HG03103 (cell line): ENCODE measurements around the gene ASPG.

Source experiments
- ATAC-seq: cut with Tn5 transposase; IDR thresholded peaks from one replicate; pipeline ENCODE4 v1.9.1; 2021; ENCODE audit warnings: low read depth; ENCODE audit not compliant: unreplicated experiment

ASPG gene

DNA sequence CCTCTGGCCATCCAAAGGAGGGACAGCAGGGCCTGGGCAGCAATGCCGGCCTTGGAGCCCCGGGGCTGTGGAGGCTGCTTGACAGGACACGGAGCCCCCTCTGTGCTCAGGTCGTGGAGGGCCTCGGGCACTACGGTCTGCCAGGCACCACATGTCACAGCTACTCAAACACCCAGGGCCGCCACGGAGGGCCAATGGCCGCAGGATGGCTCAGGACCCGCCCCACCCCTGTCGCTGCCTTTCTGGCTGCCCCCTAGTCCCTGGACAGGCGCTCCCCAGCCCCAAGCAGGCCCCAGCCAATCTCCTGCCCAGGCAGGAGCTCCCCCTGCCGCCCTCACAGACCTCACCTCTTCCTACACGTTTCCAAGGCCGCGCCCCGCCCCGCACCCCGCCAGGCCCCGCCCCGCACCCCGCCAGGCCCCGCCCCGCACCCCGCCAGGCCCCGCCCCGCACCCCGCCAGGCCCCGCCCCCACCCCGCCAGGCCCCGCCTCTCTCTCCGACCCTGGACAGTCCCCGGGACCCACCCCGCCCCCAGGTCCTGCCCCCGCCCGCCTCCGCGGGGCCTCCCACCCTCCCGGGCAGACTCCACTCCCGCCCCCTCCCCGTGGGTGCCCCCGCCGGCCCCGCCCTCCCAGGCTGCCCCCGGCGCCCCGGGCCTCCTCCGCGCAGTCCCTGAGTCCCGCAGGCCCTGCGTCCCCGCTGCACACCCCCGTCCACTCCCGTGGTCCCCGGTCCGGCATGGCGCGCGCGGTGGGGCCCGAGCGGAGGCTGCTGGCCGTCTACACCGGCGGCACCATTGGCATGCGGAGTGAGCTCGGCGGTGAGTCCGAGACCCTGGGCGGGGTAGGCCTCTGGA, at the start of gene ASPG:
ASPG (plus strand) TSS at position 669 of the 857 bp plus-strand sequence; CDS start at position 740, 71 bp downstream.
- ATAC-seq, result no peak

DNA sequence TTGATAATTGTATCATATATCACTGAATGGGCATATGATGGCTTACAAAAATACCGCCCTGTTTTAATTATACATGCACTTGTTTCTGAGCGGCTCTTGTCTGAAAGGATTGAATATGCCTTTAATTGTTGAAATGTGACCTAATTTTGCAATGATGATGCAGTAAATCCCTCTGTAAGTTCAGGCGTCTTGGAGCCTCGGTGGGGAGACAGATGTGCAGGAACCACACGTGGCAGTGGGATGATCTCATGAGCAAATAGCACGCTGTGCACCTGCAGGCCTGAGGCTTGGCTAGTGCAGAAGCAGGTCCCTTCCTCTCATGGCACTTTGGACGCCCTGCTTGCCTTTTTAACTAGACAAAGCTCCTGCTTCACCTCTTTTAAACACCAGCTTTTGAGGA, 49.3 kb upstream of the ASPG start:
- ATAC-seq, result no peak

DNA sequence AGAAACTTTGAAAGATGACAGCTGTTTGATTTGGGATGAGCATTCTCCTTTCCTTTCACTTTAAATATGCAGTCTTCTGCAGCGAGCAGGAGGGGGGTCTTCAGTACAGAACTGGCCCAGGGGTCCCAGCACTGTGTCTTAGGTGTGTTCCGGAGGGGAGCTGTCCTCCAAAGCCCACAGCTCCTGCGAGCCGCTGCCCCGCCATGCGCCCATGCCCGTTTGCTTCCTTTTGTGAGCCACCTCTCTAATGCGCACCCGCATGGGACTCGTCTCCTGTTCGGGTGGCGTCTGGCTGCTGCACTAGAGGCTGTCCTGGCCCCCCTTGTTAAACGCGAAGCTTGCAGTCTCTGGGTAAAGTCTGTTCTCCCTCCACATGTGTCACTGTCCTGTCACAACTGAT, 48.4 kb upstream of the ASPG start:
- no peak for ATAC-seq

DNA sequence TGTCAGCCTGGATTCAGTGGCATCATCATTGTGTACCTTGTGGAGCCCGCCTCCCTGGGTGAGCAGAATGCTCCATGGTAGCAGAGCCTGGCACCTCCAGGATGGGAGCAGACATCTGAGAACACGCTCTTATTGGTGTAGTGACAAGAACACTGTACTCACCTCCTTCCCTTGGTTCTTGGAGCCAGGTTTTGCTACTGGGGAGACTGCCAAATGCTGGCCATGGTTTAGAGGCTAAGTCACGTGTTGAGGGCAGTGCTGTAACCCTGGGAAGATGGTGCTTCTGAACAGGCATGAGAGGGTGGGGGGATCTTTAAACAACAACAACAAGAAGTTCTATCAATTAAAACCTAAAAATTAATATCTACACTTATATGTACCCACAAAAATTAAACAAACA, 47.6 kb upstream of the ASPG start:
- ATAC-seq, result no peak

DNA sequence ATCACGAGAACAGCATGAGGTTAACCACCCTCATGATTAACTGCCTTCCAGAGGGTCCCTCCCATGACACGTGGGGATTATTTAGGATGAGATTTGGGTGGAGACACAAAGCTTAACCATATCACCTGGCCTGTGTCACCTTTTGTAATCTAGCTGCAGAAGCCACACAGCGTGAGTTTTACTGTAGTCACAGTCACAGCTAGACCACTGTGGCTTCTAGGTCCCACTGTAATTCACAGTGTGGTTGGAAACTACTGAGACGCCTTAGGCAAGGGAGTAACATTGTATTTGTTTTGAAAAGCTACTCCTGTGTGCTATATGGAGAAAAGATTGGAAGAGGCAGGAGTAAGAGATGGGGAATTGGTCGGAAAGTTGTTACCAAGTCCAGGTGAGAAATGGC, 46.3 kb upstream of the ASPG start:
- ATAC-seq, result no peak

DNA sequence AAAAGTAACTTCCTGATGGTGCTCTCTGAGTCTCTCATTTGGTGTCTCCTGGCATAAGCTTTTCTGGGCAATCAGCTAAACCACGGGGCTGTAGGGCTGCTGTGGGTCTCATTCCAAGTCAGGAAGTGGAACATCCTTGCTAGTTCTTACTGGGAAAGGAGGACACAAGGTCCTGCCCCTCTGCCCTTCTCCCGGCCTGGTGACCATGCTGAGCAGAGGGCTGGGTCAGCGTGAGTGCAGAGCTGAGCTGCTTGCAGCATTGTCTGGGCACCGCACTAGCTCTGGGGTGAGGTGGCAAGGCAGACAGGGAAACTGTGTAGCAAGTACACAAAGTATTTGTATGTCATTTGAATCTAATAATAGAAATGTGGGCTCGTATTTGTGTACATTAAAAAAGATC, 45.0 kb upstream of the ASPG start:
- ATAC-seq, result no peak

DNA sequence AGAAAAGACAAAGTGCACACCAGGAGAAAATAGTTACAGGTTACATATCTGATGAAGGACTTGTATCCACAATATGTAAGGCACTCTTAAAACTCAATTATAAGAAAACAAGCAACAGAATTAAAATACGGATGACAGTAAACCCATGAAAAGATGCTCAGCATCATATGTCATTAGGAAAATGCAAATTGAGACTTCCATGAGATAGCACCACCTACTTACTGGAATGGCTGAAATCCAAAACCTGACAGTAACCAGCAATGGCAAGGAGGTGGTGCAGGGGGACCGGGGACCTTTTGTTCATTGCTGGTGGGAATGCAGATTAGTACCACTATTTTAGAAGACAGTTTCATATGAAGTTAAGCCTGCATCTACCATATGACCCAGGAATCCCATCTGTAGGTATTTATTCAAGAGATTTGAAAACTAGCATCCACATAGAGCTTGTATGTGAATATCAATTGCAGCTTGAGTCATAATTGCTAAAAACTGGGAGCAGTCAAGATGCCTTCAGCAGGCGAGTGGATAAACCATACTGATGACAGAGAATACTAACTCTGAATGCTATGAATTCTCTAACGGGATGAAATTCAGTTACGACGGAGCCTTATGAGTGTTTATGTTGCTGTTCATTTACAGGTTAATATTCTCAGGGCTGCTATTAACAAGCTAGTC, 43.9 kb upstream of the ASPG start:
- ATAC-seq, result no peak

DNA sequence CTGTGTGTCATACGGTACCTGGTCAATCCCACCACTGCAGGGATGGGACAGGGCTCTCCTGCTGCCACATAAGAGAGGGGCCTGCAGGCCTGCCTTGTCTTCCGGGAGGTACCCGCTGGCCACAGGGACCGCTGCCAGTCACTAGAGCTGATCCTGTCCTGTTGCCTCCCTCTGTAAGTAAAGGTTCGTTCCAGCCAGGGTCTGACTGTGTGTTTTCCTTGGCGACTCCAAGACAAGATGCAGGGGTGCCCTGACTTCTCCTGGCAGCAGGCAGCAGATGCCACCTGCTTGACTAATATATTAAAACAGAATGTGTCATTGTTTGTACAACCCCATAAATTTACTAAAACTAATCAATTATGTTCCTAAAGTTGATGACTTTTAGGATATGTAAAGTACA, 41.5 kb upstream of the ASPG start:
- no peak for ATAC-seq

DNA sequence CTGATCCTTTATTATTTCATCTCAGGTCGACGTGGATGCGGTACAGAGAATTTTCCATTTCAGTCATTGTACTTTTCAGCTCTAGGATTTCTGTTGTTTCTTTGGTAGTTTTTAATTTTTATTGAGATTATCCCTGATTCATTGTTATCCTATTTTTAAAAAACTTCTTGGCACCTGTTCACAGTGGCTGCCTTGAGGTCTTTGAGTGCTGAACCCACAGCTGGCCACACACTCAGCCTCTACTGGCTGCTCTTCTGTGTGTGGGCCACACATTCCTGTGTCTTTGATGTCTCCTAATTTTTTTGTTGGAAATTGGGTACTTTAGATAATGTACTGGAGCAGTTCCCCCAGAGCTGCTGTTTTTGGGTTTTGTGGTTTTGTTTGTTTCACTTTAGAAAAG, 37.7 kb upstream of the ASPG start:
- ATAC-seq, result no peak

DNA sequence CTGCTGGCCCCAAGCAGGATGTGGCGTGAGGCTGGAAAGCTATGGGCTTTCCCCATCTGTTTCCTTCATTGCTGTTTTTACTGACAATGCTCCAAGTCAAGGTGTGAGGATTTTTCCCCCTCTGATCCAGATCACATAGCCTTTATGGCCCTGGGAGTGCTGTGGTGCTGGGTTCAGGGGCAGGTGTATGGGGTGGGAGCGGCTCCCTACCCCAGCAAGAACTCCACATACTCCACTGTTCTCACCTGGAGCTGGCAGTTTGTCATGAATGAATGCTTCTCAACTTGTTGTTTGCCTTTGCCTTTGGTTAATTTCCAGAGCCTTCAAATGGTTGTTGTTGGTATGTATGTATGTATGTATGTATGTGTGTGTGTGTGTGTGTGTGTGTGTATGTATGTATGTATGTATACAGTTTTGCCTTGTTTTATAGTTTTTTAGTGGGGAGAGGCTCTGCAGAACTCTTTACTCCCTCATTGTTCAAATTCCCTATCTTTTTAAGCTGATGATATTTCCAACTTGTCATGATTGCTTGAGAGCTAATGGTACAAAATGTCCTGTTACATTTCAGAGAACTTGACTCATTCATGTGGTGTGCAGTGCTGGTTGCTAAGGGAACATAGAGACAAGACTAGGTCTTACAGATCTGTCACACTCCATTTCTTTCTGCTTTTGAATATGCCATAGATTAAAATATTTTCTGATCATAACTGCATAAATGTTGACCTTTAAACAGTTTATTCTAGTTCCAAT, 36.6 kb upstream of the ASPG start:
- no peak for ATAC-seq

DNA sequence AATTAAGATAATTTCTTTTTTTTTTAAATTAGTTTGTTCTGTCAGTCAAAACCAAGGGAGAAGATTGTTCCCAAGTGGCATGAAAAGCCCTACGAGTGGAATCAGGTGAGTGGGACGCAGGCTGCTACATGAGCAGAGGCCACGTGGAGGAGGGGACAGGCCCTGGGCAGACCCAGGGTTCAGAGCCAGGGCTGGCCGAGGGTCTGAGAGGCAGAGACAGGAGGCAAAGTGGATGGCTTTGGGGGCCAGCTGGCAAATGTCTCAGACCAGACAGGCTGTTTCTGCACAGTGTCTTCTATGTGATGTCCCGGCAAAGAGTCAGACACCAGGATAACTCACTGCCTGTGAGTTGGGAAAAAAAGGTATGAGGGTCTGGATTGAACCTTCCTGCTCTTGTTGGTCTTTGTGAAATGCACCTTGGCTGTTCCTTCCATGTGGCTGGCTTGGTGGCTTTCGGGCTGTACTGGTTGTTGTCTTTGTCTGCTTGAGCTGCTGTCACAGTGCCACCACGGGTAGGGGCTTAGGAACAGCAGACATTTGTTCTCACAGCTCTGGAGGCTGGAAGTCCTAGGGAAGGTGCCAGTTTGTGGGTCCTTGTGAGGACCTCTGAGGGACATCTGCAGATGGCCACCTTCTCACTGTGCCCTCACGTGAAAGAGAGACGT, 35.8 kb upstream of the ASPG start:
- no peak for ATAC-seq

DNA sequence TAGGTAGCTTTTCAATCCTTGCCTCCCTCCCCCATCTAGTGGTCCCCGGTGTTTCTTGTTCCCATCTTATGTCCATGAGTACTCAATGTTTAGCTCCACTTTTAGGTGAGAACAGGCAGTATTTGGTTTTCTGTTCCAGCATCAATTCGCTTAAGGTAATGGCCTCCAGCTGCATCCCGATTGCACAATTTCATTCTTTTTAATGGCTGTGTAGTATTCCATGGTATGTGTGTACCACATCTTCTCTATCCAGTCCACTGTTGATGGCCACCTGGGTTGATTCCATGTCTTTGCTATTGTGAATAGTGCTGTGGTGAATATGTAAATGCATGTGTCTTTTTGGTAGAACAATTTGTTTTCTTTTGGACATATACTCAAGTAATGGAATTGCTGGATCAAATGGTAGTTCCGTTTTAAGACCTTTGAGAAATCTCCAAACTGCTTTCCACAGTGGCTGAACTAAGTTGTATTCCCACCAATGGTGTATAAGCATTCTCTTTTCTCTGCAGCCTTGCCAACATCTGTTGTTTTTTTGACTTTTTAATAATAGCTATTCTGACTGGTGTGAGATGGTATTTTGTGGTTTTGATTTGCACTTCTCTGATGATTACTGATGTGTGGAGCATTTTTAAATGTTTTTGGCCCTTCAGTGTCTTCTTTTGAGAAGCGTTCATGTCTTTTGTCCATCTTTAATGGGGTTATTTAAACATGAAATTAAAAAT, 34.2 kb upstream of the ASPG start:
- ATAC-seq, result no peak

DNA sequence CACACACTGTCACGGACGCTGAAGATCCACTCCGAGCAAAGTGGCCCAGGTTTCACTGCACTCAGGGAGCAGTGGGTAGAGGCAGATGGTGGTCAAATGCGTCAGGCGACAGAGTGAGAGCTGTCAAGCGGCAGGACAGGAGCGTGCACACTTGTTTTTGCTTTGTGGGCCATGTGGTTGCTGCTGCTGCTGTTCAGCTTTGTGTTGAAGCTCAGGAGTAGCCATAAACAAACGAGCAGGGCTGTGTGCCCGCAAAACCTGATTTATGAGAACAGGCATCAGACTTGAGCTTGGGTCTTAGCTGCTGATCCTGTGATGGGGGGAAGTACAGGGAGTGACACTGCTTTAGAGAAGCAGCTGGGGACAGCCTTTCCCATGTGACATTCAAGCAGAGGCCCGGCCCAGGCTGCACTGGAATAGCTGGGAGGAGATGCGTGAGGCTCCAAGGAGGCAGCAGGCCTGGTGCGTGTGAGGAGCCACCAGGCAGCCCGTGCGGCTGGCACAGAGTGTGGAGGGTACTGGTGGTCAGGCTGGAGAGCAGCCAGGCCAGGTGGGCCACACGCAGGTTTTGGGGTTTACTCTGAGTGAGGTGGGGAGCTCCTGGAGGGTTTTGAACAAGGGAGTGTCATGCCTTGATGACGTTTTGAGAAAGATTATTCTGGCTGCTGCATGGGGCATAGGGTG, 31.1 kb upstream of the ASPG start:
- ATAC-seq, result no peak

DNA sequence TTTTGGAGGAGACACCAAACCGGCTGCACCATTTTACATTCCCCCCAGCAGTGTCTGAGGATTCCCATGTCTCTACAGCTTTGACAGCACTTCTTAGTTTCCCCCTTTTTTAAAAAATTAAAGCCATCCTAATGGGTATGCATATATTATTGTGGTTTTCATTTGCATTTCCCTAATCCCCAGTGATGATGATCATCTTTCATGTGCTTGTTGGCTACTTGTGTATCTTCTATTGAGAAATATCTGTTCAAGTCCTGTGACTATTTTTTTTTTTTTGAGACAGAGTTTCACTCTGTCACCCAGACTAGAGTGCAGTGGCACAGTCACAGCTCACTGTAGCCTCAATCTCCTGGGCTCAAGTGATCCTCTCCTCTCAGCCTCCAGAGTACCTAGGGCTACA, 23.2 kb upstream of the ASPG start:
- ATAC-seq, result no peak

DNA sequence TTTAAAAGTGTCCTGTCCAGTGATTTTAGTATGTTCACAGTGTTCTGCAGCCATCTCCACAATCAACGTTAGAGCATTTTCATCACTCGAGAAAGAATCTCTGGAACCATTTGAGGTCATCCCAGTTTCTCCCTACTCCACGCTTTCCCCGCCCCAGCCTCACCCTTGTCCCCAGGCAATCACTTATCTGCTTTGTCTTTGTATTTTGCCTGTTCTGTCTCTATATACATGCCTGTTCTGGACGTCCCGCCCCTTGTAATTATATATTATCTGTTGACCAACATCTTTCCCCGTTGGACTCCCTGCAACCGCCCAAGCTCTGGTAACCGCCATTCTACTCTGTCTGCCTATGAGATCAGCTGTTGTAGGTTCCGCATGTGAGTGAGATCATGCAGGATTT, 21.5 kb upstream of the ASPG start:
- ATAC-seq, result no peak

DNA sequence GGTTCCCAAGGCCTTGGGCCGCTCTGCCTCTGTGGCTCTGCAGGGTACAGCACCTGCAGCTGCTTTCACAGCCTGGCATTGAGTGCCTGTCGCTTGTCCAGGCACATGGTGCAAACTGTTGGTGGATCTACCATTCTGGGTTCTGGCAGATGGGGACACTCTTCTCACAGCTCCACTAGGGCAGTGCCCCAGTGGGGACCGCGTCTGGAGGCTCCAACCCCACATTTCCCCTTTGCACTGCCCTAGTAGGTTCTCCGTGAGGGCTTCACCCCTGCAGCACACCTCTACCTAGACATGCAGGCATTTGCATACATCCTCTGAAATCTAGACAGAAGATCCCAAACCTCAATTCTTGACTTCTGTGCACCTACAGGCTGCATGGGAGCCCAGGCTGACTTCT, 19.2 kb upstream of the ASPG start:
- ATAC-seq, result no peak

DNA sequence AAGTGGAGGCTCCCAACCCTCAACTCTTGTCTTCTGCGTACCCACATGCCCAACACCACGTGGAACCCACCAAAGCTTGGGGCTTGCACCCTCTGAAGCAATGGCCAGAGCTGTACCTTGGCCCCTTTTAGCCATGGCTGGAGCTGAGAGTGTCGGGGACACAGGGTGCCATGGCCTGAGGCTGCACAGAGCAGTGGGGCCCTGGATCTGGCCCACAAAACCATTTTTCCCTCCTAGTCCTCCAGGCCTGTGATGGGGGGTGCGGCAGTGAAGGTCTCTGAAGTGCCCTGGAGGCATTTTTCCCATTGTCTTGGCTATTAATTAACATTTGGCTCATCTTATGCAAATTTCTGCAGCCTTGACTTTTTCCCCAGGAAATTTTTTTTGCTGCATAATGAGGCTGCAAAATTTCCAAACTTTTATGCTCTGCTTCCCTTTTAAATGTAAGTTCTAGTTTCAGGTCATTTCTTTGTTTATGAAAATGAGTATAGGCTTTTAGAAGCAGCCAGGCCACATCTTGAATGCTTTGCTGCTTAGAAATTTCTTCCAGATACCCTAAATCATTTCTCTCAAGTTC, 18.7 kb upstream of the ASPG start:
- ATAC-seq, result no peak

DNA sequence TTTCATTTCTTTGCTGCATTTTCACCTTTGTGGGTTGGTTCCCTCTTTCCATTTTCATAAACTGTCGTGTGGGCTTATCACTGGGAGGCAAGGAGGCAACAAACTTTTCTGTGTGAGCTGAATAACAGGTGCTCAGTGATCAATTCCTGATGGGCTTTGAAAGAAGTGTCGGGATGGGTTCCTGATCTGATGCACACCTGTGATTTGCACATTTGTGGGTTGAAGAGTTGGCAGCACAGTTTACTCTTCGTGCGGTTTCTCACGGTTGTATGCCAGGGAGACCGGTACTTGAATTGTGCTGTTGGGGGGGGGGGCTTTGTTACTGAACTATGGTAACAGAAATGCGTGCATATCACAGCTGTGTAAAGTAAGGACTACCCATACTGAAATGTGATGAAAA, 16.0 kb upstream of the ASPG start:
- ATAC-seq, result no peak

DNA sequence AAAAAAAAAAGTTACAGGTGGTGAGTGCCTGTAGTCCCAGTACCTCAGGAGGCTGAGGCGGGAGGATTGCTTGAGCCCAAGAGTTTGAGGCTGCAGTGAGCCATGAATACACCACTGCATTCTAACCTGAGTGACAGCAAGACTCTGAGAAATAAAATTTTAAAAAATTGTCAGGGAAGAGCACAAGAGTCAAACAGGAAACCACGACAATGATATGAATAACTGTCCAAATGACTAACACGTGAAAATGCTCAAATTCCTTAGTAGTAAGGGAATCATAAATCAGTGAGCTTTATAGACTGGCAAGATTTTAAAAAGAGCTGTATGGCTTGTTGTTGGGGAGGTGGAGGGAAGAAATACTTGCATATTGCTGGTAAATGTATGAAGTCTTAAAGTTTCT, 12.9 kb upstream of the ASPG start:
- no peak for ATAC-seq
